ENCODE data around the gene GPC1.

GPC1 gene

DNA sequence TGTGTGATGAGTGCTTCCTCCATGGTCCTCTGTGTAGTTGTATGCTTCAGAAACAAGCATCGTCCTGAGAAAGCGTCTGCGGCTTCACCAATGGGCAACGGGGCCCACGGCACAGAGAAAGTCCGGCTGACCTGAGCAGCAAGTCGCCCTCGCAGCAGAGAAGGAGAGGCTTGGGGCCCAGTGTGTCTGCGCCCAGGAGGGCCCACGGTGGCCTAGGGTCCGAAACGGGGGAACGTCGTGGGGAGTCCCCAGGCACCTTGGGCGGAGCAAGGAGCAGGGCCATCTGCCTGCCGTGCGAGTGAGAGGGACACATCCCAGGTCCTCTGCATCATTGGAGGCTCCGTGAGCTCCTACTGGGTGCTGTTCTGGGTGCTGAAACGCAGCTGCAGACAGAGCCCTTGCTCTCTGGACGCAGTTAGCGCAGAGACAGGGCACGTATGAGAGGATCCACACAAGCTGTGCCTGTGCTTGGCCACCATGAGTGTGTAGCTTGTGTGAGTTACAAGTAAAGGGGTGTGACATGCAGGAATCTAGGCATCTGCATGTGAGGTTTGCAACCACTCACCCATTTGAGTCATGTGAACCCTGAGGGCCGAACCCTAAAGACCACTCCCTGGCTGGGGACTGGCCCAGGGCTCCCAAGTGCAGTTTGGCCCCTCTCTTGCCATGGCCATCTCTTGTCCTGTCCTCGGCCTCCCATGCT is 10.6 kb downstream of the GPC1 start:
- no peak overlapping the region for H3K4me3 ChIP-seq (ENCODE audit: low read length)
- DNase-seq (ENCODE audit: low read depth) = no peak
- TF ChIP-seq CTCF (IDR thresholded peaks at IDR 0.05; ENCODE audit: insufficient read depth, low read depth, low read length, missing control alignments) = no peak

DNA sequence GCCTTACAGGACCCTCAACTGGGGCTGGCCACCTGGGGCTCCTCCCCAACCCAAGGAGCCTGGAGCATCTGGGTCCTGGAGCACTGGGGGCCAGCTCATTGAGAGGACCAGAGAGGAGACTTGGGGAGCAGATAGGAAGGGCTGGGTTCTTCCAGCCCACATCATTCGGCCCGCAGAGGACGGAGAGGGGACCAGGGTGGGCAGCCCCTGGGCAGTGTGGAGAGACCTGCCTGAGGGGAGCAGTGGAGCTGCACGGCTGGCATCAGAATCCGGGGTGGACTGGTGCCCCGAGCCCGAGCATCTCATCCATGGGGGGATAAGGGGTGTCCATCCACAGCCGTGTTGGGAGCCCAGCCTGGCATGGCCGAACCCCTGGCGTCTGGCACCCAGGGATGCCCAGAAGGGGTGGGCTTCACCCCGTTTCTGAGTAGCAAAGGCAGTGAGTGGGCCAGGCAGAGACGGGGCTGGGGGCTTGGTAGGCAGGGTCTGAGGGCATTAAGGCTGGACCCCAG is 11.3 kb downstream of the GPC1 start:
- no peak for TF ChIP-seq CTCF (IDR thresholded peaks at IDR 0.05; ENCODE audit: insufficient read depth, low read depth, low read length, missing control alignments)
- no peak overlapping the region for H3K4me3 ChIP-seq (ENCODE audit: low read length)
- no peak for DNase-seq (ENCODE audit: low read depth)

GRCh38 chr2:240447331-240447730 is 11.9 kb downstream of the GPC1 start:
- no peak for DNase-seq (ENCODE audit: low read depth)
- TF ChIP-seq CTCF (IDR thresholded peaks at IDR 0.05; ENCODE audit: insufficient read depth, low read depth, low read length, missing control alignments) = no peak
- no peak overlapping the region for H3K4me3 ChIP-seq (ENCODE audit: low read length)

DNA sequence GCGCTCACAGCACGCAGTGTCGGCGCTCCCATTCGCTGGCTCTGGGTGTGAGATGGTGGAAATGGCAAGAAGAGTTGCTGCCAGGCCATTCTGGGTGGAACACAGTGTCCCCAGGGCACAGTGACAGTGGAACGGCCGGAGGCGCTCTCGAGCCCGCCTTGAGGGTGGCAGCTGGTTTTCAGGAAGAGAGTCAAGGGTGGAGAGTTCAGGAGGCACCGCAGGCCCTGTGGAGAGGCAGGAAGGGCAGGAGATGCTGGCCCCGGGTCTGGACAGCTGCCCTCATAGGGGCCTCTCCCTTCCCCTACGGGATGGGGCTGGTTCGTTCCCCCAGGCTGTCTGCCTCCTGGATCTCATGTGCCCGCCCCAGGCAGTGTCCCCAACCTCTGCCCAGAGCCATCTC is 12.5 kb downstream of the GPC1 start:
- no peak for DNase-seq (ENCODE audit: low read depth)
- TF ChIP-seq CTCF (IDR thresholded peaks at IDR 0.05; ENCODE audit: insufficient read depth, low read depth, low read length, missing control alignments) = no peak
- H3K4me3 ChIP-seq (ENCODE audit: low read length) = no peak overlapping the region

DNA sequence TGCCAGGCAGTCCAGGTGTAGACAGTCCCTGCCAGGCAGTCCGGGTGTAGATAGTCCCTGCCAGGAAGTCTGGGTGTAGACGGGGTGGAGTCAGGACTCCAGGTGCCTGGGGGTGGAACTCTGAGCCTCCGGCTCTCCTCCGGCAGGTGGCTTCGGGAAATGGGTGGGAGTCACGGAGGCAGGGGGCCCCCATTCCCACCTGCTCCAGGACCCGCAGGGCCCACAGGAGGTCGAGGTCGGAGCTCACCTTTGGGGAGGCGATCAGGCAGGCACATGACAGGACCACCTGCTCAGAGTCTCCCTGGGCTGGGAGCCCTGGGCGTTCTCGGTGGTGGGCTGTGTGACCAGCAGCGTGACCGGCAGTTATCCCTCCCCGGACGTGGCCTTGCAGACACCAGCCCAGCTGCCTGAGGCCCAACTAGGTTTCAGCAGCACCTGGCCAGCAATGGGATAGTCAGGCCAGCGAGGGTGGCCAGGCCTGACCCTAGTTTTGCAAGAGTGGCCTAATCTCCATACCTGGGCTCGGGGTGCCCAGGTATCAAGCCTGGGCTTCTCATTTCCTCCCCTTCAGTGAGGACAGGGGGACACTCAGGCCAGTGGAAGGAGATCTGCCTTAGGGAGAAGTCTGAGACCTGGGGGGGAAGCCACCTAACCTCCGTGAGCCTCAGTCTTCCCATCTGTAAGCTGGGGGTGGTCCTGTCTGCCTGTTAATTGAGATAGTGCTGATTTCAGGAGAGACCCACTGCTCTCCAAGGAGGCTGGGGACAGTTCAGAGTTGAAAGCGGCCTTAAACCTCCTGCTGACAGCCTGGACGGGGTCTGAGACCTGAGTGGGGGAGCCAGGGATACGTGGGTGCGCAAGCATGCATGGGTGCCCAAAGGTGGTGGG is 13.2 kb downstream of the GPC1 start:
- no peak for DNase-seq (ENCODE audit: low read depth)
- no peak for TF ChIP-seq CTCF (IDR thresholded peaks at IDR 0.05; ENCODE audit: insufficient read depth, low read depth, low read length, missing control alignments)
- no peak overlapping the region for H3K4me3 ChIP-seq (ENCODE audit: low read length)

- H3K4me3 ChIP-seq (ENCODE audit: low read length) = no peak overlapping the region
- no peak for TF ChIP-seq CTCF (IDR thresholded peaks at IDR 0.05; ENCODE audit: insufficient read depth, low read depth, low read length, missing control alignments)
Measured at GRCh38 chr2:240449764-240450531, 14.5 kb downstream of the GPC1 start.

More at GRCh38 chr2:240449764-240450531, 14.5 kb downstream of the GPC1 start:
- peak; percentile 94 for DNase-seq (ENCODE audit: low read depth)
